Adrenal gland (tissue), 12 donors: ENCODE measurements around the gene PSKH1. TPM values are rescaled to one million over a fixed set of nuclear protein-coding genes. Genes with fewer than 3 reads are reported as not detected.
A peak's percentile ranks its signal among the peaks of the same experiment; 100 is the strongest.

Experiments used
- DNase-seq, 7 donors: peaks; one replicate each; pipeline ENCODE4 v3.0.0-alpha.2; 2019 to 2020
- H3K27ac ChIP-seq, 5 donors: fragments of 200-600 bp; sonication (generic) in 4 of 5; 1 replicate in 3 of 5; 2 replicates in 2 of 5; pipeline versions ENCODE4 v1.5.1 to v1.8.0; 2016 to 2020; ENCODE audit warnings: mild to moderate bottlenecking in 1 of 5
- H3K27me3 ChIP-seq: fragments of 200-600 bp; 2 replicates; pipeline ENCODE4 v1.8.0; 2021
- H3K36me3 ChIP-seq, 2 donors: fragments of 200-600 bp; replicated peaks in 1 of 2; 1 replicate in 1 of 2; 2 replicates in 1 of 2; pipeline versions ENCODE4 v1.5.1 to v1.8.0; 2018 to 2022
- H3K4me1 ChIP-seq, 2 donors: fragments of 200-600 bp; replicated peaks in 1 of 2; 1 replicate in 1 of 2; 2 replicates in 1 of 2; pipeline versions ENCODE4 v1.5.1 to v1.8.0; 2018 to 2021
- H3K4me3 ChIP-seq, 4 donors: fragments of 200-600 bp; sonication (generic) in 3 of 4; one replicate each; pipeline ENCODE4 v1.5.1; 2016 to 2018
- H3K9me3 ChIP-seq, 3 donors: fragments of 200-600 bp; sonication (generic) in 1 of 3; replicated peaks in 1 of 3; 1 replicate in 2 of 3; 2 replicates in 1 of 3; pipeline versions ENCODE4 v1.5.1 to v1.8.0; 2016 to 2021
- POLR2A ChIP-seq, 2 donors: fragments of 450-650 bp; IDR thresholded peaks; one replicate each; pipeline ENCODE4 v1.6.1; 2017; ENCODE audit warnings: antibody characterized with exemption in 2 of 2, mild to moderate bottlenecking in 2 of 2, moderate library complexity in 1 of 2
- WGBS, 4 donors: extraction: QIAGEN DNeasy Blood & Tissue Kit in 2 of 4; methylation state at CpG; one replicate each; pipeline versions ENCODE4 v1.1.5 to v1.1.7; 2013 to 2017; 5-methylcytosine and 5-hydroxymethylcytosine counted together
- intact Hi-C, 2 donors: fragments of 100-400 bp; cut with DNase I; formaldehyde crosslinking; loops; one replicate each; pipeline versions ENCODE4 v1.14.1 to v1.15.0; 2022 to 2023
- polyA plus RNA-seq, 3 donors: library from polyadenylated mRNA; stranded (reverse); fragments of 200-250 nt in 2 of 3; fragments of 350-450 nt in 1 of 3; fragmentation: Illumina TruSeq in 1 of 3; extraction: RNeasy Lipid Tissue Mini Kit (QIAGEN cat#74804) in 1 of 3; gene quantifications; one replicate each; pipeline ENCODE4 v1.2.3, GENCODE V29; 2013 to 2014
- total RNA-seq, 9 donors: library from RNA; depleted of rRNA in 4 of 9; stranded (reverse); fragments of >200 nt in 4 of 9; fragments of 120-200 nt in 1 of 9; fragmentation: NEBNext Ultra II Directional in 1 of 9; extraction: Animal tissue kit (Norgen Biotek cat#: 25700) in 1 of 9; gene quantifications; one replicate each; pipeline versions ENCODE4 v1.1.0 to v1.2.4, GENCODE V29; 2013 to 2023
- TF ChIP-seq, protein P1 (sequence below), 6 experiments: fragments of 450-650 bp in 4 of 6; fragments of 200-600 bp in 2 of 6; sonication (generic) in 1 of 6; IDR thresholded peaks; 1 replicate in 5 of 6; 2 replicates in 1 of 6; pipeline versions ENCODE4 v1.5.1 to v1.8.0; 2016 to 2021; ENCODE audit warnings: antibody characterized with exemption in 6 of 6, mild to moderate bottlenecking in 2 of 6, moderate library complexity in 1 of 6
- donor health status: healthy with polysubstance abuse.
- donor health status: Bipolar disorder and iron deficiency.
- donor health status: DM: yes; HTN: yes; CAD: no.
- donor health status: DM: no; HTN: no; CAD: no.
- donor health status: DM: no; HTN: no; CAD: no.
- donor health status: DM: yes; HTN: yes; CAD: no.

PSKH1 gene
- total and polyA plus RNA-seq, 12 donors, result 9.5 to 43.7 (median 24.0) TPM

DNA sequence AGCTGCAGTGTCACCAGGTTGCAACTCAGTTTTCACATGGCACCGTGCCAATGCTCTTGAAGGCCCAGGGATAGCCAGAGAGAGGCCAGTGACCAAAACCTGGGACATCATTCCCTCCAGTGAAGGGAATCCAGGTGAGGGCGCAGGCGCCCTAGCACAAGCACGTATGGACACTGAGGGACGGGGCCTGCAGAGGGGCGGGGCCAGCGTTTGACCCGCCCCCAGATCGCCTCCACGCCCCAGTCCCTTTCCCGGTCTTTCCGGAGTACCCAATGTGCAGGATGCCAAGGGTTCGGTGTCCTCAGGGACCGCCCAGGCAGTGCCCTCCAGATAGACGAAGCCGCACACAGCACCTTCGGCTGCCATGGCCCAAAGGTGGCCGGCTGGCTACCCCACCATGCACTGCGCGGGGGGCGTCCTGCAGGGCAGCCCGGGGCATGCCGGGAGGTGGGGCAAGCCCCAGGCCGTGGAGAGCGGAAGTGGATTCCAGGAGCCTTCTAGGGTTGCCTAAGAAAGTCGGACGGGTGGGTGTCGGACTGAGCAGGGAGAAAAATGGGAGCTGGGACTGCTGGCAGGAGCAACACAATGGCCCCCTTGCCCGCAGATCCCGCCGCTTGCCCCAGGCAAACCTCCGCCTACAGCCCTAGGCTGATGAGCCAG lies 70.7 kb downstream of the PSKH1 start:
- Histone ChIP-seq H3K4me1 (peaks cover 33 to 64% of the 10 kb centered on the region in 2 donors), H3K9me3 (no peaks in the 10 kb centered on the region), H3K27me3 (no peaks in the 10 kb centered on the region), H3K36me3 (peaks cover 0 to 42% of the 10 kb centered on the region in 2 donors), H3K27ac (peak overlapping the region in 2 of 5 donors; percentile 31 to 55), H3K4me3 (no peak overlapping the region)
- DNase-seq, result peak in 2 of 7 donors; percentile 66 to 69
- intact Hi-C loops, result no loop called here
- 58 to 78% (median 69%) methylated on average over 16 to 32 of the region's 32 CpGs for WGBS, 4 donors
- TF ChIP-seq POLR2A (IDR thresholded peaks at IDR 0.05), result no peak
- TF ChIP-seq, protein P1, sequence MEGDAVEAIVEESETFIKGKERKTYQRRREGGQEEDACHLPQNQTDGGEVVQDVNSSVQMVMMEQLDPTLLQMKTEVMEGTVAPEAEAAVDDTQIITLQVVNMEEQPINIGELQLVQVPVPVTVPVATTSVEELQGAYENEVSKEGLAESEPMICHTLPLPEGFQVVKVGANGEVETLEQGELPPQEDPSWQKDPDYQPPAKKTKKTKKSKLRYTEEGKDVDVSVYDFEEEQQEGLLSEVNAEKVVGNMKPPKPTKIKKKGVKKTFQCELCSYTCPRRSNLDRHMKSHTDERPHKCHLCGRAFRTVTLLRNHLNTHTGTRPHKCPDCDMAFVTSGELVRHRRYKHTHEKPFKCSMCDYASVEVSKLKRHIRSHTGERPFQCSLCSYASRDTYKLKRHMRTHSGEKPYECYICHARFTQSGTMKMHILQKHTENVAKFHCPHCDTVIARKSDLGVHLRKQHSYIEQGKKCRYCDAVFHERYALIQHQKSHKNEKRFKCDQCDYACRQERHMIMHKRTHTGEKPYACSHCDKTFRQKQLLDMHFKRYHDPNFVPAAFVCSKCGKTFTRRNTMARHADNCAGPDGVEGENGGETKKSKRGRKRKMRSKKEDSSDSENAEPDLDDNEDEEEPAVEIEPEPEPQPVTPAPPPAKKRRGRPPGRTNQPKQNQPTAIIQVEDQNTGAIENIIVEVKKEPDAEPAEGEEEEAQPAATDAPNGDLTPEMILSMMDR (IDR thresholded peaks at IDR 0.05), result no peak

- Histone ChIP-seq H3K27me3 (no peaks in the 10 kb centered on the region), H3K27ac (peak overlapping the region in 2 of 5 donors; percentile 31 to 55), H3K9me3 (no peaks in the 10 kb centered on the region), H3K4me3 (no peak overlapping the region), H3K36me3 (peaks cover 0 to 34% of the 10 kb centered on the region in 2 donors), H3K4me1 (peaks cover 29 to 56% of the 10 kb centered on the region in 2 donors)
- WGBS, 4 donors, result 78 to 85% (median 82%) methylated on average over 5 to 6 of the region's 6 CpGs
- DNase-seq, result no peak
- intact Hi-C loops, result no loop called here
- TF ChIP-seq, protein P1 (IDR thresholded peaks at IDR 0.05), result no peak
- TF ChIP-seq POLR2A (IDR thresholded peaks at IDR 0.05), result no peak
Observed at GRCh38 chr16:67964477-67965131, 71.5 kb downstream of the PSKH1 start.

GRCh38 chr16:67965668-67966548 lies 72.9 kb downstream of the PSKH1 start:
- WGBS, 4 donors, result 34 to 51% (median 43%) methylated on average over 10 to 11 of the region's 11 CpGs
- Histone ChIP-seq H3K9me3 (no peaks in the 10 kb centered on the region), H3K27ac (peak overlapping the region in 3 of 5 donors; percentile 87 to 100 (median 88)), H3K4me3 (peak overlapping the region in 1 of 4 donors; percentile 99), H3K4me1 (peaks cover 22 to 43% of the 10 kb centered on the region in 2 donors), H3K27me3 (no peaks in the 10 kb centered on the region), H3K36me3 (peaks cover 0 to 26% of the 10 kb centered on the region in 2 donors)
- intact Hi-C loops, result no loop called here
- no peak for TF ChIP-seq POLR2A (IDR thresholded peaks at IDR 0.05)
- TF ChIP-seq, protein P1 (IDR thresholded peaks at IDR 0.05), result no peak
- DNase-seq, result no peak
